Uterus (tissue), 2 donors: ENCODE measurements around the gene SMIM11.
"Not testable (repeated sequence)": the region's sequence is repeated elsewhere in the genome, so short reads cannot be mapped to it uniquely, and the experiment has no call there.

ENCODE experiments used
- POLR2A ChIP-seq, 2 donors: fragments of 450-650 bp; IDR thresholded peaks; one replicate each; pipeline ENCODE4 v1.6.1; 2016; ENCODE audit warnings: antibody characterized with exemption in 2 of 2, mild to moderate bottlenecking in 1 of 2, moderate library complexity in 1 of 2
- TF ChIP-seq, protein P1 (sequence below), 4 experiments: fragments of 200-600 bp in 2 of 4; fragments of 450-650 bp in 2 of 4; sonication (generic) in 2 of 4; IDR thresholded peaks; one replicate each; pipeline ENCODE4 v1.5.1; 2016 to 2019; ENCODE audit warnings: antibody characterized with exemption in 4 of 4, mild to moderate bottlenecking in 2 of 4, moderate library complexity in 1 of 4

DNA sequence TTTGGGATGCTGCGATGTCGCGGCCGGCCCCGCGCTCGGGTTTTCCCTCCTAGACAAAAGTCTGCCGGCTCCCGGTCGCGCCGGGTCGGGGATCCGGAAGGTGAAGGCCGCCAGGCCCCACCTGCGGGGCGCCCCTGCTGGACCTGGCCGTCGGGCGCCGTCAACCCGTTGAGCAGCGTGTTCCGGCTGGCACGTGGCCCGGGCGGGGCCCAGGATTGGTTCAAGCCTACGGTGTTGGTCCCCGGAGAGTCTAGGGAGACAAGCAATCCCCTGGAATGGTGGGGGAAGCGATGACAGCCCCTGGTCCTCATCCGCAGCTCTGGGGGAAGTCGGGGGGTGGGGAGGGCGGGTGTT lies 289 bp downstream of the SMIM11 start:
- TF ChIP-seq, protein P1, sequence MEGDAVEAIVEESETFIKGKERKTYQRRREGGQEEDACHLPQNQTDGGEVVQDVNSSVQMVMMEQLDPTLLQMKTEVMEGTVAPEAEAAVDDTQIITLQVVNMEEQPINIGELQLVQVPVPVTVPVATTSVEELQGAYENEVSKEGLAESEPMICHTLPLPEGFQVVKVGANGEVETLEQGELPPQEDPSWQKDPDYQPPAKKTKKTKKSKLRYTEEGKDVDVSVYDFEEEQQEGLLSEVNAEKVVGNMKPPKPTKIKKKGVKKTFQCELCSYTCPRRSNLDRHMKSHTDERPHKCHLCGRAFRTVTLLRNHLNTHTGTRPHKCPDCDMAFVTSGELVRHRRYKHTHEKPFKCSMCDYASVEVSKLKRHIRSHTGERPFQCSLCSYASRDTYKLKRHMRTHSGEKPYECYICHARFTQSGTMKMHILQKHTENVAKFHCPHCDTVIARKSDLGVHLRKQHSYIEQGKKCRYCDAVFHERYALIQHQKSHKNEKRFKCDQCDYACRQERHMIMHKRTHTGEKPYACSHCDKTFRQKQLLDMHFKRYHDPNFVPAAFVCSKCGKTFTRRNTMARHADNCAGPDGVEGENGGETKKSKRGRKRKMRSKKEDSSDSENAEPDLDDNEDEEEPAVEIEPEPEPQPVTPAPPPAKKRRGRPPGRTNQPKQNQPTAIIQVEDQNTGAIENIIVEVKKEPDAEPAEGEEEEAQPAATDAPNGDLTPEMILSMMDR (IDR thresholded peaks at IDR 0.05): not testable (repeated sequence)
- not testable (repeated sequence) for TF ChIP-seq POLR2A (IDR thresholded peaks at IDR 0.05)
